Uterus (tissue), 2 donors: ENCODE measurements around the gene ATP13A2.

Source experiments
- POLR2A ChIP-seq, 2 donors: fragments of 450-650 bp; IDR thresholded peaks; one replicate each; pipeline ENCODE4 v1.6.1; 2016; ENCODE audit warnings: antibody characterized with exemption in 2 of 2, mild to moderate bottlenecking in 1 of 2, moderate library complexity in 1 of 2
- TF ChIP-seq, protein P1 (sequence below), 4 experiments: fragments of 200-600 bp in 2 of 4; fragments of 450-650 bp in 2 of 4; sonication (generic) in 2 of 4; IDR thresholded peaks; one replicate each; pipeline ENCODE4 v1.5.1; 2016 to 2019; ENCODE audit warnings: antibody characterized with exemption in 4 of 4, mild to moderate bottlenecking in 2 of 4, moderate library complexity in 1 of 4

DNA sequence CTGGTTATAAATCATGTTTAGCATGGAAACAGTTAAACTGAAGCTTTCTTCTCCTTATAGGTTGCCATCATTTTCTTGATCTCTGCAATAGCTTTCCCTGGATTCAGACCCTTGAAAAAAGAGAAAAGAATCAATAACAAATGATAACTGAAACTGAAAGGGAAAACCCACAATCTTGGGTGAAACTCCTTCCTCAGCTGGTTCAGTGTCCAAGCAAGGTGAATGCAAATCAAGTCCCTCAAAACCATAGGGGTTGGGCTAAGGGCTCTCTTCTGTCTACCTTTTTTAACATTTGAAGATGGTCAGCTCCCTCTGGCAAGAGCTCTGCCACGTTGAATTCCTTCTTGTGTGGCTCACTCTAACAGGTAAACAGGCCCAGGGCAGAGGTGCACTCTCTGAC lies 7.1 kb upstream of the ATP13A2 start:
- TF ChIP-seq, protein P1, sequence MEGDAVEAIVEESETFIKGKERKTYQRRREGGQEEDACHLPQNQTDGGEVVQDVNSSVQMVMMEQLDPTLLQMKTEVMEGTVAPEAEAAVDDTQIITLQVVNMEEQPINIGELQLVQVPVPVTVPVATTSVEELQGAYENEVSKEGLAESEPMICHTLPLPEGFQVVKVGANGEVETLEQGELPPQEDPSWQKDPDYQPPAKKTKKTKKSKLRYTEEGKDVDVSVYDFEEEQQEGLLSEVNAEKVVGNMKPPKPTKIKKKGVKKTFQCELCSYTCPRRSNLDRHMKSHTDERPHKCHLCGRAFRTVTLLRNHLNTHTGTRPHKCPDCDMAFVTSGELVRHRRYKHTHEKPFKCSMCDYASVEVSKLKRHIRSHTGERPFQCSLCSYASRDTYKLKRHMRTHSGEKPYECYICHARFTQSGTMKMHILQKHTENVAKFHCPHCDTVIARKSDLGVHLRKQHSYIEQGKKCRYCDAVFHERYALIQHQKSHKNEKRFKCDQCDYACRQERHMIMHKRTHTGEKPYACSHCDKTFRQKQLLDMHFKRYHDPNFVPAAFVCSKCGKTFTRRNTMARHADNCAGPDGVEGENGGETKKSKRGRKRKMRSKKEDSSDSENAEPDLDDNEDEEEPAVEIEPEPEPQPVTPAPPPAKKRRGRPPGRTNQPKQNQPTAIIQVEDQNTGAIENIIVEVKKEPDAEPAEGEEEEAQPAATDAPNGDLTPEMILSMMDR (IDR thresholded peaks at IDR 0.05): no peak
- TF ChIP-seq POLR2A (IDR thresholded peaks at IDR 0.05): no peak
